Measurements from ENCODE around the gene OR56A3. TPM values are rescaled to one million over a fixed set of nuclear protein-coding genes. Genes with fewer than 3 reads are reported as not detected.

The OR56A3 gene
- total RNA-seq (not detected), total RNA-seq (0 reads per million in 2 donors)

GRCh38 chr11:5941951-5942350, at the start of gene OR56A3:
Gene OR56A3, plus strand, starts transcription at chr11:5942251. Its CDS starts 5,096 bp downstream, at chr11:5947347.
- H3K4me3 Mint-ChIP-seq = no peak within 1 kb of the TSS
- no peaks in the 10 kb centered on the region for H3K36me3 Mint-ChIP-seq (ENCODE audit: low read depth)
- ATAC-seq = no peak
- no peak for DNase-seq
- no peaks in the 10 kb centered on the region for H3K9me3 ChIP-seq (ENCODE audit: control insufficient read depth, low read length, poor library complexity, severe bottlenecking)
- no peaks in the 10 kb centered on the region for H3K4me1 Mint-ChIP-seq
- no peak within 1 kb of the TSS for H3K27ac Mint-ChIP-seq
- H3K27me3 Mint-ChIP-seq = peaks cover 32% of the 10 kb centered on the region

- ATAC-seq (no peak), DNase-seq (no peak)
- Mint-ChIP-seq H3K27ac (no peak within 1 kb of the TSS), H3K4me1 (no peaks in the 10 kb centered on the region), H3K27me3 (peaks cover 17% of the 10 kb centered on the region), H3K4me3 (no peak within 1 kb of the TSS), H3K36me3 (ENCODE audit: low read depth) (no peaks in the 10 kb centered on the region)
- no peaks in the 10 kb centered on the region for H3K9me3 ChIP-seq (ENCODE audit: control insufficient read depth, low read length, poor library complexity, severe bottlenecking)
Observed at GRCh38 chr11:5892908-5893307, 49.1 kb upstream of the OR56A3 start, which contains the start of gene OR52E5. Gene OR52E5, plus strand, starts transcription at chr11:5893208. Its CDS starts 7,569 bp downstream, at chr11:5900777.

GRCh38 chr11:5899534-5899933, 42.5 kb upstream of the OR56A3 start:
- Mint-ChIP-seq H3K4me3 (no peak overlapping the region), H3K4me1 (no peaks in the 10 kb centered on the region), H3K36me3 (ENCODE audit: low read depth) (no peaks in the 10 kb centered on the region), H3K27me3 (peaks cover 15% of the 10 kb centered on the region), H3K27ac (no peak overlapping the region)
- no peaks in the 10 kb centered on the region for H3K9me3 ChIP-seq (ENCODE audit: control insufficient read depth, low read length, poor library complexity, severe bottlenecking)
- ATAC-seq (no peak), DNase-seq (no peak)

- H3K4me1 Mint-ChIP-seq = no peaks in the 10 kb centered on the region
- no peak overlapping the region for H3K27ac Mint-ChIP-seq
- H3K9me3 ChIP-seq (ENCODE audit: control insufficient read depth, low read length, poor library complexity, severe bottlenecking) = no peaks in the 10 kb centered on the region
- no peak for DNase-seq
- H3K4me3 Mint-ChIP-seq = no peak overlapping the region
- no peaks in the 10 kb centered on the region for H3K36me3 Mint-ChIP-seq (ENCODE audit: low read depth)
- peaks cover 4% of the 10 kb centered on the region for H3K27me3 Mint-ChIP-seq
- ATAC-seq = no peak
Observed at GRCh38 chr11:5910540-5910939, 31.5 kb upstream of the OR56A3 start.

- Mint-ChIP-seq H3K36me3 (ENCODE audit: low read depth) (no peaks in the 10 kb centered on the region), H3K4me1 (no peaks in the 10 kb centered on the region), H3K4me3 (no peak overlapping the region), H3K27me3 (no peaks in the 10 kb centered on the region), H3K27ac (no peak overlapping the region)
- DNase-seq (no peak), ATAC-seq (no peak)
- H3K9me3 ChIP-seq (ENCODE audit: control insufficient read depth, low read length, poor library complexity, severe bottlenecking) = no peaks in the 10 kb centered on the region
Observed at GRCh38 chr11:5922749-5923426, 19.2 kb upstream of the OR56A3 start.

GRCh38 chr11:5923427-5923776, 18.6 kb upstream of the OR56A3 start:
- H3K9me3 ChIP-seq (ENCODE audit: control insufficient read depth, low read length, poor library complexity, severe bottlenecking) = no peaks in the 10 kb centered on the region
- DNase-seq (no peak), ATAC-seq (no peak)
- Mint-ChIP-seq H3K4me3 (no peak overlapping the region), H3K27me3 (no peaks in the 10 kb centered on the region), H3K36me3 (ENCODE audit: low read depth) (no peaks in the 10 kb centered on the region), H3K27ac (no peak overlapping the region), H3K4me1 (no peaks in the 10 kb centered on the region)

GRCh38 chr11:5923794-5924193, 18.3 kb upstream of the OR56A3 start:
- H3K36me3 Mint-ChIP-seq (ENCODE audit: low read depth) = no peaks in the 10 kb centered on the region
- no peak overlapping the region for H3K27ac Mint-ChIP-seq
- no peaks in the 10 kb centered on the region for H3K27me3 Mint-ChIP-seq
- no peak for ATAC-seq
- no peak overlapping the region for H3K4me3 Mint-ChIP-seq
- no peaks in the 10 kb centered on the region for H3K9me3 ChIP-seq (ENCODE audit: control insufficient read depth, low read length, poor library complexity, severe bottlenecking)
- no peak for DNase-seq
- no peaks in the 10 kb centered on the region for H3K4me1 Mint-ChIP-seq

- ATAC-seq = no peak
- Mint-ChIP-seq H3K4me3 (no peak overlapping the region), H3K27me3 (no peaks in the 10 kb centered on the region), H3K4me1 (no peaks in the 10 kb centered on the region), H3K27ac (no peak overlapping the region), H3K36me3 (ENCODE audit: low read depth) (no peaks in the 10 kb centered on the region)
- H3K9me3 ChIP-seq (ENCODE audit: control insufficient read depth, low read length, poor library complexity, severe bottlenecking) = no peaks in the 10 kb centered on the region
- no peak for DNase-seq
Observed at GRCh38 chr11:5928271-5928670, 13.8 kb upstream of the OR56A3 start.

- no peaks in the 10 kb centered on the region for H3K9me3 ChIP-seq (ENCODE audit: control insufficient read depth, low read length, poor library complexity, severe bottlenecking)
- H3K27ac Mint-ChIP-seq = no peak overlapping the region
- H3K4me1 Mint-ChIP-seq = no peaks in the 10 kb centered on the region
- ATAC-seq = no peak
- no peak overlapping the region for H3K4me3 Mint-ChIP-seq
- DNase-seq = no peak
- H3K36me3 Mint-ChIP-seq (ENCODE audit: low read depth) = no peaks in the 10 kb centered on the region
- H3K27me3 Mint-ChIP-seq = no peaks in the 10 kb centered on the region
Observed at GRCh38 chr11:5928811-5929210, 13.2 kb upstream of the OR56A3 start.

GRCh38 chr11:5929571-5930368, 12.3 kb upstream of the OR56A3 start:
- no peaks in the 10 kb centered on the region for H3K27me3 Mint-ChIP-seq
- no peaks in the 10 kb centered on the region for H3K4me1 Mint-ChIP-seq
- H3K27ac Mint-ChIP-seq = no peak overlapping the region
- H3K4me3 Mint-ChIP-seq = no peak overlapping the region
- no peaks in the 10 kb centered on the region for H3K36me3 Mint-ChIP-seq (ENCODE audit: low read depth)
- DNase-seq = no peak
- no peak for ATAC-seq
- no peaks in the 10 kb centered on the region for H3K9me3 ChIP-seq (ENCODE audit: control insufficient read depth, low read length, poor library complexity, severe bottlenecking)

GRCh38 chr11:5930614-5931013, 11.4 kb upstream of the OR56A3 start:
- no peaks in the 10 kb centered on the region for H3K36me3 Mint-ChIP-seq (ENCODE audit: low read depth)
- H3K4me1 Mint-ChIP-seq = no peaks in the 10 kb centered on the region
- H3K9me3 ChIP-seq (ENCODE audit: control insufficient read depth, low read length, poor library complexity, severe bottlenecking) = no peaks in the 10 kb centered on the region
- no peak for DNase-seq
- ATAC-seq = no peak
- no peaks in the 10 kb centered on the region for H3K27me3 Mint-ChIP-seq
- no peak overlapping the region for H3K4me3 Mint-ChIP-seq
- no peak overlapping the region for H3K27ac Mint-ChIP-seq

GRCh38 chr11:5931061-5931460, 11.0 kb upstream of the OR56A3 start:
- no peaks in the 10 kb centered on the region for H3K36me3 Mint-ChIP-seq (ENCODE audit: low read depth)
- no peak for DNase-seq
- ATAC-seq = no peak
- peak overlapping the region; percentile 3 for H3K4me3 Mint-ChIP-seq
- no peaks in the 10 kb centered on the region for H3K9me3 ChIP-seq (ENCODE audit: control insufficient read depth, low read length, poor library complexity, severe bottlenecking)
- H3K4me1 Mint-ChIP-seq = no peaks in the 10 kb centered on the region
- H3K27me3 Mint-ChIP-seq = no peaks in the 10 kb centered on the region
- no peak overlapping the region for H3K27ac Mint-ChIP-seq

GRCh38 chr11:5932671-5933070, 9.4 kb upstream of the OR56A3 start:
- Mint-ChIP-seq H3K27me3 (no peaks in the 10 kb centered on the region), H3K36me3 (ENCODE audit: low read depth) (no peaks in the 10 kb centered on the region), H3K27ac (no peak overlapping the region), H3K4me1 (no peaks in the 10 kb centered on the region), H3K4me3 (no peak overlapping the region)
- no peak for DNase-seq
- H3K9me3 ChIP-seq (ENCODE audit: control insufficient read depth, low read length, poor library complexity, severe bottlenecking) = no peaks in the 10 kb centered on the region
- ATAC-seq = no peak

GRCh38 chr11:5933116-5933515, 8.9 kb upstream of the OR56A3 start:
- H3K27ac Mint-ChIP-seq = no peak overlapping the region
- no peak overlapping the region for H3K4me3 Mint-ChIP-seq
- no peaks in the 10 kb centered on the region for H3K9me3 ChIP-seq (ENCODE audit: control insufficient read depth, low read length, poor library complexity, severe bottlenecking)
- no peaks in the 10 kb centered on the region for H3K36me3 Mint-ChIP-seq (ENCODE audit: low read depth)
- ATAC-seq (no peak), DNase-seq (no peak)
- H3K4me1 Mint-ChIP-seq = no peaks in the 10 kb centered on the region
- H3K27me3 Mint-ChIP-seq = no peaks in the 10 kb centered on the region
